Left forelimb (tissue), 1 donor: Measurements from ENCODE around the gene F13A1.
"Not testable (repeated sequence)": the region's sequence is repeated elsewhere in the genome, so short reads cannot be mapped to it uniquely, and the experiment has no call there.

Experiments
- DNase-seq: peaks from one replicate; pipeline ENCODE4 v3.0.0-alpha.2; 2018; ENCODE audit warnings: low spot score

F13A1 gene

DNA sequence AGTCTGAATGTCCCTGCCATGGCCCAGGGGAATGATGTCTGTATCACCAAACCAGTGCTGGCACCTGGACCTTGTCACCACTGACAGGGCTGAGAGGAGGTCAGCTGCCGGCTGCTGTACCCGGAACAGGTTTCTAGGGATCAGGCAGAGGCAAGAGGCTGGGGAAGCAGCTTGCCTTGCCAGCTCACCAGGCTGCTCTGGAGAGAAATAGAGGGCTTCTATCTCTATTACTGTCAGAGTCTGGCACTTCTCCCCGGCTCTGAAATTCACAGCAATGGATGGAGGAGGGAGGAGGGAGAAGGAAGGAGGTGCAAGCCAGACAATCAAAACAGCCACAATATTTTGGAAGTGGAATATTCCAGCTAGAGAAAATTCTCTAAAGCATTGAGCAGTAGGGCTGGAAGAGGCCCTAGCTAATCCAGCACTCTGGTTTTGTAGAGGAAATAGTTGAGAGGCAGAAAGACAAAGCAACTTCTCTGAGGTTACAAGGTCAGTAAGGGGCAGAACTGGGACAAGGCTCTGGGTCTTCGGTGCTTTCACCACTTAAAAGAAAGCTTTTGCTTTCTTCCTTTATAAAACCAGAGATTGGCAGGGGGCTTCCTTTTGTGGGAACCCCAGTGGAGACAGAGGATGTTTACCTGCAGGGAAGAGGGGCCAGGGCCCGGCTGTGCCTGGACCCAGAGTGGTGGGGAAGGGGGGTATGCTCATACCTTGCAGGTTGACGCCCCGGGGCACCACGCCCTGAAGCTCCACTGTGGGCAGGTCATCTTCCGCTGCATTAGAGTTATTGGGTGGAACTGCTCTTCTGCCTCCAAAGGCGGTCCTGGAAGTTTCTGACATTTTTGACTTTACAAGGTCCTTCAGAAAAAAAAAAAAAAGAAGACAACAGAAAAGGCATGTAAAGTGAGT, 2.4 kb downstream of the F13A1 start:
- no peak for DNase-seq

DNA sequence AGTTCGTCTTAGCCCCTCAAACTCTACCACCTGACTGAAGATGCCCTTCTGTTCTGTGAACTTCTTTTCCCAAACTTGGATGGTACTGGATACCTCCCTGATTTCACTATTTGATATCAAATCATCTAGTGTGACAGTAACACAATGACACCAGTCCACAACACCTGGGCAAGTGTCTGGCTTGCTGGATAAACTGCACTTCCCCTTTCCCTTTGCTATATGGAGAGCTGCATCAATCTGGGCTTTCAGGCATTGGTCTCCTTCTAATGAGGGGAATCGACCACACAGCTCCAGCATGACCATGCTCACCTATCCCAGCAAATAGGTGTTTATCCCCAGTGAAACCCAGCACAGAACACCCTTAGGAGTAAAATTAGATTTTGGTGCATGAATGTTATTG, 3.1 kb downstream of the F13A1 start:
- no peak for DNase-seq

- DNase-seq = no peak
Measured at GRCh38 chr6:6315660-6316059, 4.8 kb downstream of the F13A1 start.

GRCh38 chr6:6314596-6314995, 5.9 kb downstream of the F13A1 start:
- DNase-seq = no peak

DNA sequence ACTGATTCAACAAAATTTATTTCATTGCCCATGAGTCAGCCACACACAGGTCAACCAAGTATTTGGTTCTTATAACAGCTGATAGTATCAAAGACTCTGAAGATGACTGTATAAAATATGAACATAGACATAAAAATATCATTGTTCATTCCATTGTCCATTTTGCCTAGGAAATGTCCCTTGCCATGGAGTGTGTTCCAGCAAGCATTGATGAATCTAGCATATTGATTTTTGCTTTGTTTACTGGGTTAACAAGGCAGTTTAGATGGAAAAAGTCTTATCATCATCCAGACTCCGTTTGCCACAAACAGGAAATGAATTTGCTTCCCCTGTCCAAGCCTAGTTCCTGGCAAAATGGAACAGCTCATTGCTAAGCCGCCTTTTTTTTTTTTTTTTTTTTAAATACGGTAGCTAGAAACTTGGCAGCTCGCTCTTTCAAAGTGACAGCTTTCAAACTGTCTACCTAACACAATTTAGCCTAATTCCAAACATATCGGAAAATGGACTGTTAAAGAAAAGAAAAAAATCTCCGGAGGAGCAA, 7.5 kb downstream of the F13A1 start:
- DNase-seq = no peak

- no peak for DNase-seq
Measured at GRCh38 chr6:6305575-6305974, 14.9 kb downstream of the F13A1 start.

- not testable (repeated sequence) for DNase-seq
Measured at GRCh38 chr6:6300383-6300782, 20.1 kb downstream of the F13A1 start.

- DNase-seq = no peak
Measured at GRCh38 chr6:6293317-6293716, 27.1 kb downstream of the F13A1 start.

GRCh38 chr6:6287415-6287814, 33.0 kb downstream of the F13A1 start:
- no peak for DNase-seq

- DNase-seq = no peak
Measured at GRCh38 chr6:6285679-6286078, 34.8 kb downstream of the F13A1 start.

- DNase-seq = no peak
Measured at GRCh38 chr6:6284221-6284966, 36.1 kb downstream of the F13A1 start.

DNA sequence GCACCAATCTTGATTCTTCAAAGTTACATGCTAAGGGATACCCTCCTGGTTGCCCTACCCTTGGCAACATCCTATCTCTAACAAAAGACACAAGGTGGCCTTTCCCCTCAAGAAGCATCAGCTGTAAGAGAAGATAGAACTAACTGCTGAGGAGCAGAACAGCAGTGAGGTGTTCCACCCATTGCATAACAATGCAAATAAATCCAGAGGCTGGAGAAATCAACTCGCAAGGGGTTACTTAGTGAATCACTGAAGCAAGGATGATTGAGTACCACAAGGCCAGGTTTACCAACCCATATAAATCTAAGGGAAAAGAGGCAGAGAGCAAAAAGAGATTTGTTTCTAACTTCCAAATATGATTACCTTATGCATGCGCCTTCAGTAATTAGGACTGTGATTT, 36.7 kb downstream of the F13A1 start:
- no peak for DNase-seq

- no peak for DNase-seq
Measured at GRCh38 chr6:6282716-6283115, 37.7 kb downstream of the F13A1 start.

DNA sequence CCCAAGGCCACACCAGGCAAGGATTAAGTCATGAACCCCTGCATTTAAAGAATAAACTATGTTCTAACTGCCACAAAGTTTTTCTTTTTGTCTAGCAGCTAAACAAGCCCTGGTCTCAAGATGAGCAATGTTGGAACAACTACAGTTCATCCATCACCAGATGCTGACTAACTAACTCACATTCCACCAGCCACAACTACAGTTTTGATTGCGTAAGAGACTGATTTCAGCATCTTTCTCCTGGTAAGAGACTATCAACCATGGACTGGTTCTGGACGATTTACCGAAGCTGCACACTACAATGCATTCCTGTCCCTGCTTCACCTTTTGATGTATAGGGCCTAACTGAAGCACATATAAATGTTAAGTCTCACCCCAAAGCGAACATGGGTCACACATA, 43.0 kb downstream of the F13A1 start:
- no peak for DNase-seq

DNA sequence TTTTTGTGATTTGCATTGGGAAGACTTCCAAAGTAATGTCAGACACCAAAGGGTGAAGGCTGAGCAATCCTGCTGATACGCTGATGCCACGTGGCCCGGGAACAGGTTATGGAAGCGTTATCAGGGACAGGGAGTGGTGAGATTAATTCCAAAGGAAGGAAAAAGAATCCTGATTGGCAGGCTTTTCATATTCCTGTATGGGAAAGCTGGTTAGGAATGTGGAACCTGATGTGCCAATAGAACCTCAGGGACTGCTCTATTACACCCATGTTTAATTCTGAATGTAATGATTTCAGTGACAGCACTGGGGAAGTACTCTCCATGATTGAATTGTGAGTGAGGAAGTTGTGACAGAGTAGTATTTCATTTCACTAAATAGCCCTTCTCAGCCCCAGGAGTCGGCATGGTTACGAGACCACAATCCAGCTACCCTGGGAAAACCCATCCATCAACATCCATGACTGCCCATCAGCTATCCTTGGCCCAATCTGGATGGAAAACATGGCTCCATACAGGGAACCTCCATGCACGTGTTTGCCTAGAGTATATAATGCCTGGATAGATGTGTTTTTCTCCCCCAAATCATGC, 49.4 kb downstream of the F13A1 start:
- DNase-seq = no peak

GRCh38 chr6:6260196-6260722, 60.2 kb downstream of the F13A1 start:
- DNase-seq = no peak

- no peak for DNase-seq
Measured at GRCh38 chr6:6256886-6257285, 63.6 kb downstream of the F13A1 start.

DNA sequence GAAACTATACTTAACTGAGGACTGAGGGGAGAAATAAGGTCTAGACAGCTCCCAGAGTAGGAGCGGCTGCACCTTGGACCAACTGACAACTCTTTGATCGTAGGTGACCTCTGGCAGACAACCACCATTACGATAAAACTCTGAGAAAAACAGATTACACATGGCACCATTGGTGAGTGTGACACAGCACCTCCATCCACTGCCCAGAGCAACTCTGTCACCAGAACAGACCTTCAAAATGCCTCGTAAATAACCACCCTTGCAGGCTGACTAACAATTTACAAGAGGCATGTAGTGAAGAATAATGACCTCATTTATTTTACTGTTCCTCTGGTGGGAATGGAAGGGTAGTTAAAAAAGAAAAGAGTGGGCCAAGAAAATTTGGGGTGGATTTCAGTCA, 64.2 kb downstream of the F13A1 start:
- DNase-seq = no peak

DNA sequence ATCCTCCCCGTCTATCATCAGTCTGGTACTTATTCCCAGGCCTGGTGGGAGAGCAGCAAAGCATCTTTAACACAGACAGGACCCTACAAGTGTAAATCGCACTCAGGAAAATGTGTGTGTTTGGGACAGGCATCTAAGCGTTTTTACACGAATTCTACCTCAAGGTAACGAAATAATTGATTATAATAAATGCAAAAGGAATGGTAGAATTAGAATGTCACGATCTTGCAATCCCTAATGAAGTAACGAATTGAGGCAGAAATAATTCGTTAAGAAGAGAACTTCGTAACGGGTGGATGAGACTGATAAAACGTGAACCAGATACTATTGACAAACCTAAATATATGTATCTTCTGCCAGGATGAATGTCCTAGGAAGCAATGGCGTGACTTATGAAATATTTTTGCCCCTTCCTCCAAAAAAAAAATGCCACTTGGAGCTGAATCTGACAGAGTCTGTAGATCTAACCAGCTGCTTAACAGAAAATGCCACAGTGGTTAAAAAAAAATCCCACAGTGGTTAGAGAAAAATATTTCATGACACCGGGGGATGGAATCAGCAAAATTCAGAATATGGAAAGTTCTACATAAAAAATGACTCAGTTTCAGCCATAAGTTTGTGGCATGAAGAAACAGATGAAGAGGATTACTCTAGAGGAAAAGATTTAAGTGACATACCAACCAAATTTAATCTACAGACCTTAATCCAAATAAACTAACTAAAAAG, 68.7 kb downstream of the F13A1 start:
- no peak for DNase-seq

DNA sequence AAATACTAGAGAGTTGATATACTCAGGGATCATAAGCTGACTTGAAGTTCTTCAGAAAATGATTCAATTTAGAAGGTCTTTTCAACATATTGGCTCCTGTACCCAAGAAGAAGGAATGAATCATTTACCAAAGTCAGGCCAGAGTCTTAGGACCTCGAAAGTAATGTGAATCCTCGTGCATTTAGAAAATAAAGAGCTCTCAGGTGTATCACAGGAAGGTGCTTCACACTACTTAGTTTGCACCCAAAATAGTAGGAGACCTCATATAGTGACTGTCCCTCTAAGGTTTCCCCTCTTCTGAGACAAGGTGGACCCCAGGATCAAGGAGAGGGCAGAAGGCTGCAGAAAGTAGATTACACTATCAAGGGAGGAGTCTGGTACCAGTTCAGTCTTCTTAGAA, 71.8 kb downstream of the F13A1 start:
- no peak for DNase-seq

- DNase-seq = no peak
Measured at GRCh38 chr6:6246544-6246943, 73.9 kb downstream of the F13A1 start.

DNA sequence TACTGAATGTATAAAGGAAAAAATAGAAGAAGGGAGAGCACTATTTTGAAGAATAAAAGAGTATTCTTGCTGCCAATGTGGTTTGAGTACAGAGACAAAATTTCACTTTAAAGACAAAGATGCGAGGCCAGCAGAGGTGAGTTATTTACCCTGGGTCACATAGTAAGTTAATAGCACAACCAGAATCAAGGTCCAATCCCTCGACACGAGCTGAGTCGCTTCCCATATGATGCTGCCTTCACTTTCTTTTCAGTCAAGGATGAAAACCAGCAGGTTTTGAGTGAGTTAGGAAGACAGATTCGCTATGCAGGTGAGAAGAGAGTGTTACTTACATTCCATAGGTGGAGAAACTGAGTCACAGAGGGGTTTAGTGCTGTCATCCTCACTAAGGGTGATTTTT, 75.8 kb downstream of the F13A1 start:
- no peak for DNase-seq
